ENCODE measurements around the gene STK32C.

GRCh38 chr10:132169031-132169765, 138.6 kb downstream of the STK32C start:
- no peak for TF ChIP-seq EZH2phosphoT487 (IDR thresholded peaks at IDR 0.05; ENCODE audit: insufficient read depth, low read depth)
- no peak for TF ChIP-seq EZH2 (IDR thresholded peaks at IDR 0.05; ENCODE audit: insufficient read depth, poor library complexity, severe bottlenecking)

Measured in GM23248 (cell line).